Gastrocnemius medialis (tissue), 4 donors: ENCODE data around the gene SH3GL3.

Source experiments
- CTCF ChIP-seq, 5 experiments: fragments of 450-650 bp in 3 of 5; fragments of 200-600 bp in 2 of 5; sonication (generic) in 2 of 5; IDR thresholded peaks in 4 of 5; conservative IDR thresholded peaks in 1 of 5; 1 replicate in 4 of 5; 2 replicates in 1 of 5; pipeline ENCODE4 v1.5.1; 2016 to 2019; ENCODE audit warnings: antibody characterized with exemption in 5 of 5, mild to moderate bottlenecking in 3 of 5, moderate library complexity in 3 of 5
- POLR2A ChIP-seq, 2 donors: fragments of 450-650 bp; IDR thresholded peaks; one replicate each; pipeline ENCODE4 v1.6.1; 2017; ENCODE audit warnings: antibody characterized with exemption in 2 of 2, mild to moderate bottlenecking in 2 of 2, moderate library complexity in 2 of 2

- TF ChIP-seq CTCF (IDR thresholded peaks at IDR 0.05 in 4 of 5, conservative IDR thresholded peaks at IDR 0.05 in 1 of 5) (no peak), POLR2A (IDR thresholded peaks at IDR 0.05) (no peak)
Observed at GRCh38 chr15:83498374-83498773, 51.2 kb downstream of the SH3GL3 start.
